GM18868 (cell line): ENCODE measurements around the gene IL4R.
"Not testable (repeated sequence)": the region's sequence is repeated elsewhere in the genome, so short reads cannot be mapped to it uniquely, and the experiment has no call there.

ENCODE experiments used
- ATAC-seq: cut with Tn5 transposase; IDR thresholded peaks from one replicate; pipeline ENCODE4 v1.9.1; 2021; ENCODE audit warnings: mild to moderate bottlenecking, moderate library complexity; ENCODE audit not compliant: unreplicated experiment

IL4R gene

DNA sequence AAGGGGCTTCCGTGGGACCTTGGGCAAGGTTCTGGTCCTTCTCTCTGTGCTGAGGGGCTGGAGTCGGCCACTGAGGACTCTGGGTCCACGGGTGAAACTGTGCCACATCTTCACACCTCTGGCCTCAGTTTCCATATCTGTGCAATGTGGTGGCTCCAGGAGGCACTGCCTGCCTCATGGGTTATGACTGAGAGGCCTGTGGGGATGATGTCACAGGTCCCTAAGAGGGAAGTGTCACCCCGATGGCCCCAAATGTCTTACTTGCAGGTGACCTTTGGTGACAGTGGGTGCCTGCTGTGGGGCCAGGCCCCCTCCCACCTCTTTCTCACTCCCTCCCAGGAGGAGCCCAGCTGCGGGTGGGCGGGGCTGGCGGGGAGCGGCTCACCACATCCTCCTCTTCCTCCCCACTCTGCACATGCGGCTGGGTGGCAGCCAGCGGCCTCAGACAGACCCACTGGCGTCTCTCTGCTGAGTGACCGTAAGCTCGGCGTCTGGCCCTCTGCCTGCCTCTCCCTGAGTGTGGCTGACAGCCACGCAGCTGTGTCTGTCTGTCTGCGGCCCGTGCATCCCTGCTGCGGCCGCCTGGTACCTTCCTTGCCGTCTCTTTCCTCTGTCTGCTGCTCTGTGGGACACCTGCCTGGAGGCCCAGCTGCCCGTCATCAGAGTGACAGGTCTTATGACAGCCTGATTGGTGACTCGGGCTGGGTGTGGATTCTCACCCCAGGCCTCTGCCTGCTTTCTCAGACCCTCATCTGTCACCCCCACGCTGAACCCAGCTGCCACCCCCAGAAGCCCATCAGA, 88.2 kb downstream of the IL4R start, which contains the start of gene IL21R:
Gene IL21R, plus strand, starts transcription at position 407 of the 801 bp plus-strand sequence. CDS start 27,898 bp downstream, outside the sequence.
- ATAC-seq: peak; percentile 51

DNA sequence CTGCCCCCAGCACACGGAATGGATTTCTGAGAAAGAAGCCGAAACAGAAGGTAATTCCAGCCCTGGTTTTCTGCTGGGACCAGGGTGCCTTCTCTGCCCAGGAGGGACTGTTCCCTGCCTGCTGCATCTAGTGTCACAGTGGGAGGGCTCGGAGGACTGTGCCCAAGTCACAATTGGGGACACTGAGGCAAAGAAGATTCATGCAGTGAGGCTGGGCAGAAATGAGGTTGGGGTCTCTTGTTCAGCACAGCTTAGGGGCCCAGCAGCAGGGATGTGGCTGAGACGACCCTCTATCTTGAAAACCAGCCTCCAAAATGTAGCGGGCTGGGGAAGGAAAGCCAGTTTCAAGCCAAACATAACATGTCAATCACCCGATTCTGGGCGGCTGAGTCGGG, 88.8 kb downstream of the IL4R start:
- no peak for ATAC-seq

DNA sequence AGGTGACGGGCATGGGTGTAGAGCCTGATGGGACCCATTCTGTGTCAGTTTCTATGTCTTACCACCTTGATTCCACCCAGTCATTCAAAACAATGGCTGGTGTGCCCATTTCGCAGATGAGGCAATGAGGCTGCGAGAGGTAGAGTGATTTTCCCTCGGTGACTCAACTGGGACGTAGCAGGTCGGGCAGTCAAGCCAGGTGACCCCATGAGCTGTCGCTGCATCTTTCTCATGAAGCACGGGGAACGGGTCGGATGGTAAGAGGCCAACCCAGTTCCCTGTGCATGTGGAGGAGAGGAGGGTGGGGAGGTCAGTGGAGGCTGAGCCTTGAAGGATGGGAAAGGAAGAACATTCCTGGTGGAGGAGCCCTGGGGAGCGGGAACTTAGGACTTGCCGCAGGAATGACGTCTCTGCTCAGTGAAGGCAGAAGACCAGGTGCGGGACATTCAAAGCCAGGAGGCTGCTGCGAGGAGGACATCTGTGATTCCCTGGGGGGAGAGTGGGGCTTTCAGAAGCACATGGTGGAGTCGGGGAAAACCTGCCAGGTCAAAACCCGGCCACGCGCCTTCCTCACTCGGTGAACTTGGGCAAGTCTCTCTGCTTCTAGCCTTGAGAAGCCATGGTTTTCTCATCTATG, 89.3 kb downstream of the IL4R start:
- ATAC-seq: no peak

DNA sequence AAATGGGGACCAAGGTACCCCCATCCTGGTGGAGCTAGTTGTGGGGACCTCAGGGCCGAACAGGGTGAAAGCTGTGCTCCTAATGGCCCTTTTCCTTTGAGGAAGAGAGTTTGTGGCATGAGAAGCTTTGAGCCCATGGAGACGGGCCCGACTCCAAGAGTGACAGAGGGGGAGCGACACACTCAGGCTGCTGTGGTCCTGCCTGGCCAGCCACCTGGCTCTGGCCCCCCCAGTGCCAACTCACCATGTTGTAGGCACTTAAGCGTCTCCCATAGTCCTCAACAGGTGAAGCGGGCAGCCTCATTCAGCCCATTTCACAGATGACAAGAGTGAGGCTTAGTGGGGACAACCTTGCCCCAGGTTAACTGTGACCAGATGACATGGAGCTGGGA, 89.8 kb downstream of the IL4R start:
- ATAC-seq: no peak

DNA sequence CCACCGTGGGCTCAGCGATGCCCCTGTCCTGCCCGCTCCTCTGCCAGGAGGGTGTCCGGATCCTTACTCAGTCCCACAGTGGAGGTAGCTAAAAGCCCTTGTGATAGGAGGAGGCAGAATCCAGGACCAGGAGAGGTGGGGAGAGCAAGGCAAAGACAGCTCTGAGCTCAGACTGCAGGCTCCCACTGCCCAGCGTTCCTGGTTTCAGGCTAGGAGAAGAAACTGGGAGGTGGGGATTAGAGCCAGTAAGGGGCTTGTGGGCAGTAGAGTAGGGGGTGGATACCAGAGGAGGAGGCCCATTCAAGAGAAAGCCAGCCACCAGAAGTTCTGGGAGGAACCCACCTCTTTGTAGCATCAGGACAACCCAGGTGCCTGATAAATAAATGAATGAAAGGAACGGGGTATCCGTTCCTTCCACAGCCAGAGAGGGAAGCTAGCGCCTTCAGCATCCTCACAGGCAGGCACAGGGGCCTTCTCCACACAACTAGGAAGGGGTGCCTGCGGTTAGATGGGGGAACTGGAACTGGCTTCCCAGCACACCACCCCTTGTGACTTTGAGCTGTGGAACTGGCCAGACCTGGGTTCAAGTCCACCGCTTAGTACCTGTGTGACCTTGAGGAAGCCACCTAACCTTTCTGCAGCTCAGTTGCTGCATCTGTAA, 90.5 kb downstream of the IL4R start:
- ATAC-seq: no peak

DNA sequence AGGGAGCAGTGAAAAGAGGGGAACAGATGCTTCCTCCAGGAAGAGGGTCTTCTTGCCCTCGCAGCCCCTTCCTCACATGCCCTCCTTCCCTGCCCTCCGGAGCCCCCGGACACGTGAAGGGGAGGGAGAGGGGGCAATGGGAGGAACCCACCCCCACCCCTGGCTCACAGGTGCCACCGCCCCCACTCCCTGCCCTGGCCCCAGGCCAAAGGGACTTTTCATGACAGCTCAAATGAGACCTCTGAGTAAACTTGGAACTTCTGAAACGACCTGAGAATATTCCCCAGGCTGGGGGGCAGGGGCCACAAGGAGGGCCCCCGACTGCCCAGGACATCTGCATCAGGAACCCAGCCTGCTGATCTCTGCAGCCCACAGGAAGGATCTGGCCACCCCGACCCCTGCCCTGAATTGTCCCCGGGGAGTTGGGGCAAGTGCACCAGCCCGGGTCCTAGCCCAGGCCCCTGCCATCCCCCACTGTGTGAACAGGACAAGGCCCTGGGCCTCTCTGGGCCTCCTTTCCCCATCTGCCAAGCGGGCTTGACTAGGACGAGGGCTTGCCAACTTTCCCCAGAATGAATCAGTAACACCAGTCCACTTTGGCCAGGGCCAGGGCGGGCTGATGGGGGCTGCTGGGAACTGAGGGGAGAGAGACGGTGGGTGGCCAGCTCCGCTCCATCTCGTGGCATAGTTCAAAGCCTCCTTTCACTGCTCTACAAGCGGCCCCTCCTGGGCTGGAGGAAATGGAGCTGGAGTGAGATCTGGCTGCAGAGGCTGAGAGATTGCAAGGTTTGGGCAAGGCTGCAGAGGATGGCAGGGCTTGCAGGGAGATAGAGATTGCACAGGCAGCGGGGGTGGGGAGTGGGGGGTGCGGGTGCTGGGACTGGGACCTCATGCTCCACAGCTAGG, 92.0 kb downstream of the IL4R start:
- ATAC-seq: peak; percentile 18

DNA sequence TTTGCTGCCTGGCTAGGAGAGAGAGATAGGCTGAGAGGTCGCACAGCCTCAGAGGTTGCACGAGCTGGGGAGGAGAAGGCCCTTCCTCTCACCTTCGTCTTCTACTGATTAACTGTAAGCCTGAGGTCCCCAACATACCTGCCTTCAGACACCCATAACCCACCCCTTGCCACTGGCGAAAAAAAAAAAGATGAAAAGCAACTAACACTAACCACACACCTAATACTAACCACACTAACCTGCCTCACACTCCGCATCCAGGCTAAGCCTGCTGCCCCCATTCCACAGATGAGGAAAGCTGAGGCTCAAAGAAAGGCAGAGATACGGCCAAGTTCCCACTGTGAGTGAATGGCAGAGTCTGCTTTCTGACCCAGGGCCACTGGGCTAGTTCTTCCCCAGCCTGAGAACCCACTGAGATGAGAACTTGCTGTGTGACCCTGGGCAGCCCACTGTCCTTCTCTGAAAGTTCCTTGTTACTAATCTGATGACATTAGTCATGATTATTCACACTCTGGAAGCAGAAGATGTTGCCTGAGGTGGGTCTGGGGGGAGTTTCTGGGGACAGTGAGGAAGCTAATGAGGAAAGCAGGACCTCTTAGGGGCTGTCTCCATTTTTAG, 92.8 kb downstream of the IL4R start:
- ATAC-seq: no peak

DNA sequence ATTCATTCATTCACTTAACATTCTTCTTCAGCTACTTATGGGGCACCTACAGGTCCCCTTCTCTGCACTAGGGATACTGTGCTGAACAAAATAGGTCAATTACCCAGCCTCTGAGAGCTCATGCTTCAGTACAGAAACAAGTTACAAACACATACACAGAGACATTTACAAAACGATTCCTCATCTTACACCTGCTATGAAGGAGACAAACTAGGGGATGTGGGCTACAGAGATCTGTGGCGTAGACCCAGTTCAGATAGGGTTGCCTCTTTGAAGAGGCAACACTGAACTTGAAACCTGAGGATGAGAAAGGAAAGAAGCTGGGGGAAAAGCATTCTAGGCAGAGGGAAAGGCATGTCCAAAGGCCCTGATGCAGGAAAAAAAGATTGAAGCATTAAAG, 93.4 kb downstream of the IL4R start:
- no peak for ATAC-seq

DNA sequence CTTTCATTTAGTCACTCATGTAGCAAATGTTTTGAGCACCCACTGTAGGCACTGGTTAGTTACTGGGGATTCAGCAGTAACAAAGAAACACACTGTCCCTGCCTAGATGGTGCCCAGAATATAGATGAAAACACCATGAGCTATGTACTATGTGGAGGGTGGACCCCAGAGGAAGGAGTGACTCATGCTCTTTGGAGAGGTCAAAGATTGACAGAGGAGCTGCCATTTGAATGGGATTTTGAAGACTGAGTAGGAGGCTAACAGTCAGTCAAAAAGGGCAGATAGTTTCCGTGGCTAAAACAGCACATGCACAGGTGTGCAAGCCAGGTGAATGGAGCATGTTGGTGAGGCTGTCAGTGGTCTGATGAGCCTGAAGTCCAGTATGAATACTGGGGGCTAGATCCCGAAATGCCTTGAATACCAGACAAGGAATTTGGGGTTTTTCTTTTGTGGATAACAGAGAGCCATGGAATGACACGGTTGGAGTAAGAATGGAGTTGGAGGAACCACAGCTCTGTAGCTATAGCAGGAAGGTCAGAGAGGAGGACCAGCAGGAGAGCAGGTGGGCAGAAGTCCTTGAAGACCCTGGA, 94.3 kb downstream of the IL4R start:
- ATAC-seq: no peak

DNA sequence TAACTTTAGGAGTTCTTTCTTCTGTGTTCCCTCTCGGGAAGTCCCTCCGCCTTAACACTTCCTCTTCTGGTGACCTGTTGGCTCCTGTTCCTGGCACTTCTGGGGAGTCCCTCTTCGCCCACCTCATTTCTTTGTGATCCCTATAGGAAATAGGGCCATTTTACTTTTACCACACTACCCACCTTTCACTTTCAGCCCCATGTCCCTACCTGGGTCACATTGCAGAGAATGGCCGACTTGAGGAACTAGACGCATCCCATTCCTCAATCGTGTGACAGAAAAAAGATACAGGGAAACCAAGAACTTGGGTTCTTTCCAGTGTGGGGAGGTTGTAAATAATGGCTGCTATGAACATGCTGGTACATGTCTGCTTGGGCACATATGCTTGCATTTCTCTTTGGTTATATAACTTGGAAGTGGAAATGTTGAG, 94.8 kb downstream of the IL4R start:
- peak; percentile 32 for ATAC-seq

DNA sequence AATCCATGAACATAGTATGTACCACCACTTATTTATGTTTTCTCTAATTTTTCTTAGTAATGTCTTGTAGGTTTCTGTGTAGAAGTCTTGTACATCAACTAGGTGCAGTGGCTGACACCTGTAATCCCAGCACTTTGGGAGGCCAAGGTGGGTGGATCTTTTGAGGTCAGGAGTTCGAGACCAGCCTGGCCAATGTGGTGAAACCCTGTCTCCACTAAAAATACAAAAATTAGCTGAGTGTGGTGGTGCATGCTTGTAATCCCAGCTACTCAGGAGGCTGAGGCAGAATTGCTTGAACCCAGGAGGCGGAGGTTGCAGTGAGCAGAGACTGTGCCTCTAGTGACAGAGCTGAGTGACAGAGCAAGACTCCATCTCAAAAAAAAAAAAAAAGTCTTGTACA, 96.2 kb downstream of the IL4R start:
- ATAC-seq: not testable (repeated sequence)

DNA sequence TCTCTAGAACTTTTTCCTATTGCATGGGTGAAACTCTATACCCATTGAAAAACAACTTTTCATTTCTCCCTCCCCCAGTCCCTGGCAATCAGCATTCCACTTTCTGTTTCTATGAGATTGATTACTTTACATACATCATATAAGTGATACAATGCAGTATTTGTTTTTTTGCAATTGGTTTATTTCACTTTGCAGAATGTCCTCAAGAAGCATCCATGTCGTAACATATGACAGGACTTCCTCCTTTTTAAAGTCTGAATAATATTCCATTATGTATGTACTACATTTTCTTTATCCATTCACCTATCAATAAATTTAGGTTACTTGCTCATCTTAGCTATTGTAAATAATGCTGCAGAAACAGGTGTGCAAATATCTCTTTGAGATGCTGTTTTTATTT, 97.0 kb downstream of the IL4R start:
- ATAC-seq: no peak

DNA sequence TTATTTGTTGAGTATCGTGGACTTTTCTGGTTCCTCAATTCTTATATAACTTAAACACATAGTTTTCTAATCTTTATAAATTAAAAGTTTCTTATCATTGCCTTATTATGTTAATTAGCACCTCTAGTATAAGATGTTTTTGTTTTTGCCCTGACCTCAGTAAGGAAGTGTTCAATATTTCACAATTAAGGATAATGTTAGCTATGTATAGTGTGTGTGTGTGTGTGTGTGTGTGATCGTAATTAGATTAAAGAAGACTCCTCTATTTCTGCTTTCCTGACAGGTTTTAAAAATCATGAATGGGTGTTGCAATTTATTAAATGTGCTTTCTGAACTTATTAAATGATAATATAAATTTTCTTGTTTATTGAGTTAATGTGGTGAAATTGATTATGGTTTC, 100.2 kb downstream of the IL4R start:
- ATAC-seq: no peak
